Gastrocnemius medialis (tissue), 4 donors: ENCODE data around the gene ROM1. TPM values are rescaled to one million over a fixed set of nuclear protein-coding genes. Genes with fewer than 3 reads are reported as not detected.
A peak's percentile ranks its signal among the peaks of the same experiment; 100 is the strongest.
"Not testable (repeated sequence)": the region's sequence is repeated elsewhere in the genome, so short reads cannot be mapped to it uniquely, and the experiment has no call there.

ENCODE experiments used
- ATAC-seq, 2 donors: fragments of 150-250 bp; one replicate each; pipeline ENCODE4 v1.9.1; 2016
- DNase-seq, 2 donors: peaks; one replicate each; pipeline ENCODE4 v3.0.0-alpha.2; 2019
- H3K27ac ChIP-seq, 4 donors: fragments of 200-600 bp; sonication (generic); 1 replicate in 1 of 4; 2 replicates in 3 of 4; pipeline ENCODE4 v1.5.1; 2016 to 2018; ENCODE audit warnings: mild to moderate bottlenecking in 2 of 4, moderate library complexity in 1 of 4
- H3K27me3 ChIP-seq, 3 donors: fragments of 200-600 bp; sonication (generic) in 2 of 3; 1 replicate in 1 of 3; 2 replicates in 2 of 3; pipeline versions ENCODE4 v1.5.1 to v1.6.0; 2016 to 2019; ENCODE audit warnings: mild to moderate bottlenecking in 1 of 3, moderate library complexity in 1 of 3
- H3K36me3 ChIP-seq, 2 donors: fragments of 200-600 bp; sonication (generic) in 1 of 2; one replicate each; pipeline ENCODE4 v1.5.1; 2017 to 2018
- H3K4me1 ChIP-seq, 2 donors: fragments of 200-600 bp; sonication (generic) in 1 of 2; one replicate each; pipeline ENCODE4 v1.5.1; 2016 to 2017; ENCODE audit warnings: mild to moderate bottlenecking in 2 of 2
- H3K4me3 ChIP-seq, 4 donors: fragments of 200-600 bp; sonication (generic) in 3 of 4; 1 replicate in 1 of 4; 2 replicates in 3 of 4; pipeline ENCODE4 v1.5.1; 2016 to 2019; ENCODE audit warnings: mild to moderate bottlenecking in 2 of 4
- H3K9me3 ChIP-seq, 3 donors: fragments of 200-600 bp; sonication (generic) in 2 of 3; 1 replicate in 1 of 3; 2 replicates in 2 of 3; pipeline ENCODE4 v1.5.1; 2016 to 2019
- POLR2A ChIP-seq, 2 donors: fragments of 450-650 bp; IDR thresholded peaks; one replicate each; pipeline ENCODE4 v1.6.1; 2017; ENCODE audit warnings: antibody characterized with exemption in 2 of 2, mild to moderate bottlenecking in 2 of 2, moderate library complexity in 2 of 2
- in situ Hi-C, 4 donors: fragments of 200-750 bp; cut with MboI; loops; one replicate each; pipeline versions ENCODE4 v1.15.0 to v1.8.0; 2017; ENCODE audit warnings: low sequenced_read_pairs in 4 of 4
- intact Hi-C: fragments of 100-400 bp; cut with DNase I; formaldehyde crosslinking; loops from one replicate; pipeline ENCODE4 v1.15.1; 2023; ENCODE audit warnings: low total_unique reads
- total RNA-seq, 4 donors: library from RNA; depleted of rRNA; stranded (reverse); fragments of >200 nt; gene quantifications; one replicate each; pipeline versions ENCODE4 v1.1.0 to v1.2.3, GENCODE V29; 2016
- TF ChIP-seq, protein P1 (sequence below), 5 experiments: fragments of 450-650 bp in 3 of 5; fragments of 200-600 bp in 2 of 5; sonication (generic) in 2 of 5; IDR thresholded peaks in 4 of 5; conservative IDR thresholded peaks in 1 of 5; 1 replicate in 4 of 5; 2 replicates in 1 of 5; pipeline ENCODE4 v1.5.1; 2016 to 2019; ENCODE audit warnings: antibody characterized with exemption in 5 of 5, mild to moderate bottlenecking in 3 of 5, moderate library complexity in 3 of 5

The ROM1 gene
- total RNA-seq, 4 donors from 2014 or later, result 1.6 to 3.7 (median 2.7) TPM

DNA sequence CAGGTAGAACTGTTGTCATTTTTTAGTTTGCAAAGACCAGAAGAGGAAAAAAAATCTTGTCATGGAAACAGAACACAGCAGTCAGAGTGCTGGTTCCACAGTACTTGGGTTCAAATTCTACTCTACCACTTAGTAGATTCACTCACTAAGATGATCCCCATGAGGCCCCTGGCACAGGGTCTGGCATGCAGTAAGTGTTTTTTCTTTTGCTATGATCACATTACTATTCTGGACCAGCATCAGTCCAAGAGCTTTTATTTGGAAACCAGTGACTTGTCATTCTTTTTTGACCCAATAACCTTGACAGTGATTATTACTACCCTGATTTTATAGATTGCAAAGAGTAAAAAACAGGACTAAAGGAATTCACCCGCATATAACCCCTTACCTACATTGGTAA, 43.4 kb upstream of the ROM1 start:
- in situ Hi-C loops (loop anchor here in 2 of 4 donors (10.0 kb wide), 1 partner anchor 145 kb away; no protein-coding TSS in a partner anchor), intact Hi-C loops (no loop called here)
- no peak overlapping the region for H3K4me3 ChIP-seq
- H3K4me1 ChIP-seq, result peaks cover 38 to 46% of the 10 kb centered on the region in 2 donors
- no peaks in the 10 kb centered on the region for H3K27me3 ChIP-seq
- H3K27ac ChIP-seq, result peak overlapping the region; percentile 88 to 94 (median 93)
- TF ChIP-seq POLR2A (IDR thresholded peaks at IDR 0.05), result no peak
- TF ChIP-seq, protein P1, sequence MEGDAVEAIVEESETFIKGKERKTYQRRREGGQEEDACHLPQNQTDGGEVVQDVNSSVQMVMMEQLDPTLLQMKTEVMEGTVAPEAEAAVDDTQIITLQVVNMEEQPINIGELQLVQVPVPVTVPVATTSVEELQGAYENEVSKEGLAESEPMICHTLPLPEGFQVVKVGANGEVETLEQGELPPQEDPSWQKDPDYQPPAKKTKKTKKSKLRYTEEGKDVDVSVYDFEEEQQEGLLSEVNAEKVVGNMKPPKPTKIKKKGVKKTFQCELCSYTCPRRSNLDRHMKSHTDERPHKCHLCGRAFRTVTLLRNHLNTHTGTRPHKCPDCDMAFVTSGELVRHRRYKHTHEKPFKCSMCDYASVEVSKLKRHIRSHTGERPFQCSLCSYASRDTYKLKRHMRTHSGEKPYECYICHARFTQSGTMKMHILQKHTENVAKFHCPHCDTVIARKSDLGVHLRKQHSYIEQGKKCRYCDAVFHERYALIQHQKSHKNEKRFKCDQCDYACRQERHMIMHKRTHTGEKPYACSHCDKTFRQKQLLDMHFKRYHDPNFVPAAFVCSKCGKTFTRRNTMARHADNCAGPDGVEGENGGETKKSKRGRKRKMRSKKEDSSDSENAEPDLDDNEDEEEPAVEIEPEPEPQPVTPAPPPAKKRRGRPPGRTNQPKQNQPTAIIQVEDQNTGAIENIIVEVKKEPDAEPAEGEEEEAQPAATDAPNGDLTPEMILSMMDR (IDR thresholded peaks at IDR 0.05 in 4 of 5, conservative IDR thresholded peaks at IDR 0.05 in 1 of 5), result no peak
- ATAC-seq (peak; percentile 28 to 34), DNase-seq (peak in 1 of 2 donors; percentile 67)
- H3K36me3 ChIP-seq, result peaks cover 0 to 79% of the 10 kb centered on the region in 2 donors
- no peaks in the 10 kb centered on the region for H3K9me3 ChIP-seq

DNA sequence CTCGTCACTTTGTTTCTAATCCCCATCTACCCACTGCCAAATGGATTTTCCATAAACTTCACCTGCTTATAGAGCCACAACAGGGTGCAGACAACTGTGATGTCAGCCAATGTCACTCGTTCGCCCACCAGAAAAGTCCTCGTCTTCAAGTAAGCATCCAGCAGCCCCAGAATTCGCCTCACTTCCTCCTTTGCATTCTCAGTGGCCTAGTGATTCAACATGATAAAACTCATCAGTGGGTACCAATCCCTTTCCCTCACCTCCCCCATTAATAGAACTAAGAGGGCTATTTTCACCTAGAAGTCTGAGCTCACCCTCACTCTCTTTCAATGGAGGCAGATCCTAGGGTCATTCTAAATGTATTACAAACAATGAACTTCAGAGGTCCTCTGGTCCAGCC, 42.2 kb upstream of the ROM1 start:
- in situ Hi-C loops, H3K4me3 ChIP-seq, DNase-seq, H3K27me3 ChIP-seq, ATAC-seq, H3K9me3 ChIP-seq, intact Hi-C loops: not testable (repeated sequence)
- Histone ChIP-seq H3K4me1 (peaks cover 51 to 58% of the 10 kb centered on the region in 2 donors), H3K36me3 (peaks cover 0 to 66% of the 10 kb centered on the region in 2 donors), H3K27ac (peak overlapping the region; percentile 88 to 94 (median 93))

GRCh38 chr11:62571493-62571892, 41.6 kb upstream of the ROM1 start:
- H3K4me1 ChIP-seq, result peaks cover 54 to 61% of the 10 kb centered on the region in 2 donors
- in situ Hi-C loops, ATAC-seq, intact Hi-C loops, H3K4me3 ChIP-seq, DNase-seq, H3K27me3 ChIP-seq, H3K9me3 ChIP-seq: not testable (repeated sequence)
- H3K27ac ChIP-seq, result peak overlapping the region; percentile 88 to 94 (median 93)
- H3K36me3 ChIP-seq, result peaks cover 0 to 60% of the 10 kb centered on the region in 2 donors

GRCh38 chr11:62572431-62572830, 40.6 kb upstream of the ROM1 start:
- Histone ChIP-seq H3K4me3 (peak overlapping the region; percentile 84 to 97 (median 90)), H3K4me1 (peaks cover 54 to 61% of the 10 kb centered on the region in 2 donors), H3K9me3 (no peaks in the 10 kb centered on the region), H3K27ac (peak overlapping the region; percentile 88 to 94 (median 93)), H3K36me3 (peaks cover 0 to 59% of the 10 kb centered on the region in 2 donors), H3K27me3 (no peaks in the 10 kb centered on the region)
- in situ Hi-C loops, result no loop called here
- no peak for TF ChIP-seq POLR2A (IDR thresholded peaks at IDR 0.05)
- TF ChIP-seq, protein P1 (IDR thresholded peaks at IDR 0.05 in 4 of 5, conservative IDR thresholded peaks at IDR 0.05 in 1 of 5), result no peak
- intact Hi-C loops, result no loop called here
- ATAC-seq, result no peak
- DNase-seq, result no peak

DNA sequence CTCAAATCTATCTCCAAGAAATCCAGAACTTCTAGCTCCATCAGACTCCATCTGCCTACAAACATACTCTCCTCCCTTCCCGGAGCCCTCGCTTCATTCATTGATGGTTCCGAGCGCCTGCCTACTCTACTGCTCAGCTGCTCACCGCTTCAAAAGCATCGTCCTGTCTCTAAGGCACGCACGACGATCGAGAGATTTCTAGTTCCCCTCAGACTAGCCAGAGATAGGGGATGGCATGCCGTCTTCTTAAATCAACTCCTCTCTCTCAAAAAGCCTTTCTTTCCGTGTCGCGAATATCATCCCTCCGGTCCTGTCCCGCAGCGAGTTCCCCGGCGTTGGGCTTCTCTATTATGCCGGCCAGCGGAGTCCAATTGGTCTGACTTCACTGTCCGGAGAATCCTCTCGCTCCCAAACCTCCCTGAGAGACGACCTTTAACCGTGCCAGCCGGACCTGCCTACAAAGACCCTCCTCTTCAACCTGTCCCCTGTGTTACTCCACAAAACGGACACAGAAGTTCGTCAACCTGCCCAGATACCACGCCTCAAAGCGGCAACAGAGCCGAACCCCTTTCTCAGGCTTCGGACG, 40.0 kb upstream of the ROM1 start:
- in situ Hi-C loops, result no loop called here
- Histone ChIP-seq H3K27ac (peak overlapping the region; percentile 88 to 94 (median 93)), H3K27me3 (no peaks in the 10 kb centered on the region), H3K9me3 (no peaks in the 10 kb centered on the region), H3K4me3 (peak overlapping the region; percentile 84 to 97 (median 90)), H3K36me3 (peaks cover 0 to 56% of the 10 kb centered on the region in 2 donors), H3K4me1 (peaks cover 54 to 61% of the 10 kb centered on the region in 2 donors)
- intact Hi-C loops, result no loop called here
- no peak for DNase-seq
- no peak for TF ChIP-seq POLR2A (IDR thresholded peaks at IDR 0.05)
- TF ChIP-seq, protein P1 (IDR thresholded peaks at IDR 0.05 in 4 of 5, conservative IDR thresholded peaks at IDR 0.05 in 1 of 5), result no peak
- ATAC-seq, result peak; percentile 3 to 7
